HG03378 (cell line): ENCODE measurements around the gene RPE.
A peak's percentile ranks its signal among the peaks of the same experiment; 100 is the strongest.

ENCODE experiments used
- ATAC-seq: cut with Tn5 transposase; IDR thresholded peaks from one replicate; pipeline ENCODE4 v1.9.1; 2021; ENCODE audit warnings: mild to moderate bottlenecking, moderate library complexity; ENCODE audit not compliant: unreplicated experiment

Gene RPE

GRCh38 chr2:210002158-210003157, at the start of gene RPE:
TSS of gene RPE (plus strand) at chr2:210002638. CDS start at chr2:210002662, 24 bp downstream.
- ATAC-seq: peak; percentile 97

DNA sequence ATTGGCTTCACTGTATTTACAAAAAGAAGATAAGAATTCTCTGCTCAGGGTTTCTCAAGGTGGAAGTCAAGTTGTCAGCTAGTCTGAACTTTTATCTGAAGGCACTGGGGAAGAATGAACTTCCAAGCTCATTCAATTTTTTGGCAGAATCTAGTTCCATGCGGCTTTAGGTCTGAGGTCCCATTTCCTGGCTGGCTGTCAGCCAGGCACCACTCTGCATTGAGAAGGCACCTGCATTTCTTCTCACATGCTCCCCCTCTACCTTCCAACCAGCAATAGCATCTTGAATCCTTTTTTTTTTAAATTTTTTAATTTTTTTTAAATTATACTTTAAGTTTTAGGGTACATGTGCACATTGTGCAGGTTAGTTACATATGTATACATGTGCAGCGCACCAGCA, 46.2 kb upstream of the RPE start:
- no peak for ATAC-seq

- no peak for ATAC-seq
Measured at GRCh38 chr2:209958016-209958415, 44.4 kb upstream of the RPE start.

- no peak for ATAC-seq
Measured at GRCh38 chr2:209960045-209960444, 42.4 kb upstream of the RPE start.

DNA sequence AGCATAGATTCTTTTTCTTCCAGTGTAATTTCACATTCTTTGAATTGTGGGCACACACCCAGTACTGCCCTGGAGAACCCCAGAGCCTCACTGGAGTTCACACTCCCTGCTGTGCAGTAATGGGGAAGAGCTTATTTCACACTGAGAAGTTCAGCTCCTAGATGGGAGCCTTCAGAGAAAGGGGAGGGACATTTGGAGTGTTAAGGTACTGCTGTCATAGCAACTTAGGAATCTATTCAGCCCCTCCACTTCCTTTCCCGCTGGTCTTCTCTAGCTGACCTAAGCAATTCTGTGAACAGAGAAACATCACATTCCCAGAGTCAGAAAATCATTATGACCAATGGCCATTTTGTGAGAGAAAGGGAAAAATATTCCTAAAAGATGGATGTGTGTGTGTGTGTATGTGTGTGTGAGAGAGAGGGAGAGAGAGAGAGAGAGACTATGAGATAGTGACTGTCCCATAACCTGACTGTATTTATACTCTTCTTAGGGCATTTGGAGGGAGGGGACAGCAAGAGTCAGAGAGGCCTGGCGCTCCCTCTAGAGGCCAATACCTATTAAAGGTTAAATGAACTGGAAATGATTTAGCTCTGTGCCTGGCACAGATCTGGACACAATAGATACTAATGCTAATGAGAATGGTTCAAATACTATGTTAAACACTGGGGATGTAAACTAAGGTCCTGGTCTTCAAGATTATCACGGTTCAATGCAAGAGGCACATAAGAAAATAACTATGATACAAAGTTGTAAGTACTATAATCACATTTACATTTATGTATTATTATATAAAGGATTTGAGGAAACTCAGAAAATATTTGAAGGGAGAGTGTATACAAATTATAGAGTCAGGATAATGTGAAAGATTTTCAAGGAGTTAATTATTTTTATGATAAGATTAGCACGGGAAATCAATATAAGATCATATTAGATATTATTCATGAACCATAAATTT, 41.5 kb upstream of the RPE start:
- ATAC-seq: peak; percentile 95

- no peak for ATAC-seq
Measured at GRCh38 chr2:209965723-209966122, 36.7 kb upstream of the RPE start.

DNA sequence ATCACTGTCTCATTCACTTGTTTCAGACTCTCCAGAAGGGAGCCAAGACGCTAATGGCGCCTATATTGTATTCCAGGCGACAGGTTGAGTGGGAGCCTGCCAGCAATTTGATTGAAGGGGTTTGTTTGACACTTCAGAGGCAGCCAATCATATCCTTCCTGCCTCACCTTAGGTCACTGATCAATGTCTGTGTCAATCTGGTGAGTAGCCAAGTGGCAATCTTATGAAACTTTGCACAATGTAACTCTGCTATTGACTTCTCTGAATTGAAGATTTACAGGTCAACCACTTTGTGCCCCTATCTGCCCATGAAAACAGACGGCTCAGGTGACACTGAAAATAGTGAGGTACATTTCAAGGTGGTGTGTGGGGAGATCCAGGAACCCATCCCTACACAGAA, 32.7 kb upstream of the RPE start:
- no peak for ATAC-seq

DNA sequence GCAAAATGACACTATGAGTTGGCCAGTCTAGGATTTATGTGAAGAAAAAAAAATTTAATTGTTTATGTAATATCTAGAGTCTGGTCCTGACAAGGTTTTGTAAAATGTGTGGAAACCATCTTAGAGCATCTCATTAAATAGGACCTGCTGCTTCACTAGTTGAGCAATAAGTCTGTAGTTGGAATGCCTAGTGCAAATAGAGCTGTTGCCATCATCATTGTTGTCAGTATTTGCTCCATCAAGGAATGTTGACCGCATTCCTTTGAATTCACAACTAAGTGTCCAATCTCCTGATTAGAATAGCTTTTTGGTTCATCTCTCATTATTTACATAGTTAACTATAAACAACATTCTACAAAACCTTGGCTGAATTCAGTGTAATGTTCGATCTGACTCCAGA, 32.2 kb upstream of the RPE start:
- ATAC-seq: no peak

- ATAC-seq: no peak
Measured at GRCh38 chr2:209970711-209971110, 31.7 kb upstream of the RPE start.

DNA sequence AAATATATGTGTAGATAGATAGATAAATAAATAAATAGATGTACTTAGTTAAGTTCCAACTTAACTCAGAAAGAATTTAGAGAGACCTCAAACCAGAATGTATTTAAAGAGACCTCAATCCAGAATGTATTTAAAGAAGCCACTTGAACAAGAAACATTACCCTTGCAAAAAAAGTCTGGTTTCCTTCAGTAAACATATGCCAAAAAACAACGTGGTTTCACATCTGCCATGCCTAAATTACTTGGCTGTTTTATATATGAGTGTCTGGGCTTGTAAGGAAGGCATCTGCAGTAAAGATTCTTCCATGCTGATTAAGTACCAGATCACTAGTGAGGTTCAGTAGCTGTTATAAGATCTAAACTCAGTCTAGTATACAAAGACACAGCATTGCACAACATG, 29.1 kb upstream of the RPE start:
- no peak for ATAC-seq

- ATAC-seq: no peak
Measured at GRCh38 chr2:209974576-209974975, 27.9 kb upstream of the RPE start.

GRCh38 chr2:209976698-209977385, 25.6 kb upstream of the RPE start:
- peak; percentile 83 for ATAC-seq

DNA sequence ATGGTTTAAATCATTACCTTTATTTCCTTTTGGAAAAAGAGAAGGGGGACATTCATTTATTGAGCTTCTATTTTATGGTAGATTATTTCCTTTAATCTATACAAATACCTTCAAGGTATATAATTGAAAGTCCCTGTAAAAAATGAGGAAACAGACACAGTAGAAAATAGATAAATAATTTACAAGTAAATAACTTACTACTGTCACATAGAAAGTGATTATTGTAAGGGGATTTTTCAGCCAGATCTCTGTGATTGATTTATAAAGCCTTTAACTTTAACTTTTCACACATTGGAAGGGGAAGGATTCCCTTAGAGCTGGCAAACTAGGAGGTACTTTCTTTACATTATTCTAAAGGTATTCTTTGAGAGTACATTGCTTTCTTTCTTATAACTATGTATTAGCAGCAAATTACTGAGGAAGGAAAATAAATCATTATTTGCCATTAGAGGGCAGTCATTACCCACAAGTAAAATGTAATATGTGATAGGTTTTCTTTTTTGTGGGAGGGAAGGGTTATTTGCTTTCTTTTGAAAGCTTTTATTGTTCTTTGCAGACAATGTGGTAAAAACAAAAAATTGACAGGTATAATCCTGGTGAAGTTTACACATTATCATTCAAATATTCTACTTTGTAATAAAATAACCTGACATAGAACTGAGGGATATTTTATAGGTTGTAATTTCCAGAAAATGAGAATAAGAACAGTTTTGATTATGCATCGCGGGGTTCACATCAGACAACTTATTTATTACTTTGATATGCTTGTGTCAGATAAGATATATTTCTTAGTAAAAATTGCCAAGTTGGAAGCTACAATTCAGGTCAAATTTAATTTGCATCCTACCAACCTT, 24.8 kb upstream of the RPE start:
- peak; percentile 56 for ATAC-seq

DNA sequence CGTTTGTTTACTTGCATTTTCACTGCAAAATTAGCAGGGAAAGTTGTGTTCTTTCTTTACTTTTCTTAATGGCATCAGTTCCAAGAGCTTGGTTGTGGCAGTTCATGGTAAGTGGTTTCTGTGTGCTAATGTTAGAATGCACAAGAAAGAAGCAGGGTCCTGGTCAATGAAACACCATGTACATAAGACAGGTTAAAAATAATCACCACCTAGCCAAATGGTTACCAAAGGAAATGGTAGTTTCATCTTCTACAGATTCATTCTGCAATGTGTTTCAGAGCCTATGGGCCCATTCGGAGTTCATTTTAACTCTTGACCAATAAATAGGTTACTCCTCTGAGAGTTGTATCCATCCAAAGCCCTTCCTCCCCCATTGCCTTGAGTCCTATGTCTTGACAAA, 18.1 kb upstream of the RPE start:
- no peak for ATAC-seq

DNA sequence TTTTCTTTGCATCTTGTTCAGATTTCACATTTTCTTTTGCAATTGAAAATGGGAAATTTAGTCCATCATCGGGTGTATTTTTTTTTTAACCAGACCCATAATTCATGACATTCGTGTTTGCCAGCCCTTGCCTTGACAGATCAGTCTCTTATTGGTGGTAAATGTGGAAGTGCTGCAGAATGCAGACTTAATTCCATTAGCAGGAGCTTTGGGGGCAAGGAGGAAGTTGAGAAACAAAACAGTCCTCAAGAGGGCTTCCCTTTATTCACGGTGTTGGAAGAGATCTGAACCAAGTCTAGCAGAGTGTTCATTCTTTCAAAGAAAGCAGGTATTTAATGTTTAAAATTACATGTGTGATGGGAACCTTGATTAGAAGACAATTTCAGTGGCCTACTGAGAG, 16.6 kb upstream of the RPE start:
- ATAC-seq: no peak

GRCh38 chr2:209986415-209986814, 16.0 kb upstream of the RPE start:
- ATAC-seq: no peak

- ATAC-seq: peak; percentile 66
Measured at GRCh38 chr2:209988010-209988409, 14.4 kb upstream of the RPE start.

- ATAC-seq: no peak
Measured at GRCh38 chr2:209990838-209991237, 11.6 kb upstream of the RPE start.

- no peak for ATAC-seq
Measured at GRCh38 chr2:209993968-209994367, 8.5 kb upstream of the RPE start.

GRCh38 chr2:209998596-209998995, 3.8 kb upstream of the RPE start:
- no peak for ATAC-seq
